Gastroesophageal sphincter (tissue), 3 donors: ENCODE measurements around the gene UXS1.

Source experiments
- CTCF ChIP-seq, 4 experiments: fragments of 200-600 bp in 2 of 4; fragments of 450-650 bp in 2 of 4; sonication (generic) in 1 of 4; IDR thresholded peaks; one replicate each; pipeline ENCODE4 v1.5.1; 2017 to 2019; ENCODE audit warnings: antibody characterized with exemption in 4 of 4, mild to moderate bottlenecking in 2 of 4, moderate library complexity in 2 of 4
- POLR2AphosphoS5 ChIP-seq: sonication (generic); formaldehyde crosslinking; IDR thresholded peaks from one replicate; pipeline ENCODE4 v1.6.1; 2017; ENCODE audit warnings: antibody characterized with exemption

- no peak for TF ChIP-seq CTCF (IDR thresholded peaks at IDR 0.05)
- TF ChIP-seq POLR2AphosphoS5, result no peak
These were observed 29.2 kb upstream of the UXS1 start for GRCh38 chr2:106223347-106223746.
